ENCODE data around the gene GARIN5A.

DNA sequence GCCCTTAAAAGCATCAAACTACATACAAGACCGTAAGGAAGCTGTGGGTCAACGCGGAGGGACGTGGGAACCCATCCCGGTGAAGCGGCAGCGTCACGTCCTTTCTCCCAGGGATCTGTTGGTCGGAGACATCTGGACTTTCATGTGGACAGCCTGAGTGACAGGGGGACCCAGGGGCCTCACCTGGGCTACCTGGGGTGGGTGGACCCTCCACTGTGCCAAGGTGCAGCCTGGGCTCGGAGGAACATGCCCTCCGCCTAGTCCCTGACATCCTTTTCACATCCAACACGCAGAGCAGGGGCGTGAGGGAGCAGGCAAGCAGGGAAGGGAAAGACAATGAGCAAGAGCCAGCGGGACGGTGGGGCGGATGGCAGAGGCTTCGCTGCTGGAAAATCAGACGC is 13.8 kb upstream of the GARIN5A start:
- TF ChIP-seq, protein P1, sequence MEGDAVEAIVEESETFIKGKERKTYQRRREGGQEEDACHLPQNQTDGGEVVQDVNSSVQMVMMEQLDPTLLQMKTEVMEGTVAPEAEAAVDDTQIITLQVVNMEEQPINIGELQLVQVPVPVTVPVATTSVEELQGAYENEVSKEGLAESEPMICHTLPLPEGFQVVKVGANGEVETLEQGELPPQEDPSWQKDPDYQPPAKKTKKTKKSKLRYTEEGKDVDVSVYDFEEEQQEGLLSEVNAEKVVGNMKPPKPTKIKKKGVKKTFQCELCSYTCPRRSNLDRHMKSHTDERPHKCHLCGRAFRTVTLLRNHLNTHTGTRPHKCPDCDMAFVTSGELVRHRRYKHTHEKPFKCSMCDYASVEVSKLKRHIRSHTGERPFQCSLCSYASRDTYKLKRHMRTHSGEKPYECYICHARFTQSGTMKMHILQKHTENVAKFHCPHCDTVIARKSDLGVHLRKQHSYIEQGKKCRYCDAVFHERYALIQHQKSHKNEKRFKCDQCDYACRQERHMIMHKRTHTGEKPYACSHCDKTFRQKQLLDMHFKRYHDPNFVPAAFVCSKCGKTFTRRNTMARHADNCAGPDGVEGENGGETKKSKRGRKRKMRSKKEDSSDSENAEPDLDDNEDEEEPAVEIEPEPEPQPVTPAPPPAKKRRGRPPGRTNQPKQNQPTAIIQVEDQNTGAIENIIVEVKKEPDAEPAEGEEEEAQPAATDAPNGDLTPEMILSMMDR (IDR thresholded peaks at IDR 0.05; ENCODE audit: low read depth, low read length, poor library complexity, severe bottlenecking): no peak
- no peak for TF ChIP-seq EZH2phosphoT487 (IDR thresholded peaks at IDR 0.05; ENCODE audit: borderline replicate concordance, low read length)

Measured in DOHH2 (cell line).